A204.1 (cell line): ENCODE measurements around the gene SOX5.
A peak's percentile ranks its signal among the peaks of the same experiment; 100 is the strongest.

Experiments
- FAIRE-seq: peaks from 2 replicates; lab custom pipeline; 2012; peaks lifted over from hg19 to GRCh38; lab: Jason Lieb, UNC

Gene SOX5

GRCh38 chr12:23949348-23950209 lies at the start of gene SOX5:
SOX5 (minus strand) TSS chr12:23949670; CDS start chr12:23949601, 69 bp downstream.
- no peak for FAIRE-seq

- FAIRE-seq: no peak
These were observed 37.6 kb upstream of the SOX5 start for GRCh38 chr12:23987046-23987445.

DNA sequence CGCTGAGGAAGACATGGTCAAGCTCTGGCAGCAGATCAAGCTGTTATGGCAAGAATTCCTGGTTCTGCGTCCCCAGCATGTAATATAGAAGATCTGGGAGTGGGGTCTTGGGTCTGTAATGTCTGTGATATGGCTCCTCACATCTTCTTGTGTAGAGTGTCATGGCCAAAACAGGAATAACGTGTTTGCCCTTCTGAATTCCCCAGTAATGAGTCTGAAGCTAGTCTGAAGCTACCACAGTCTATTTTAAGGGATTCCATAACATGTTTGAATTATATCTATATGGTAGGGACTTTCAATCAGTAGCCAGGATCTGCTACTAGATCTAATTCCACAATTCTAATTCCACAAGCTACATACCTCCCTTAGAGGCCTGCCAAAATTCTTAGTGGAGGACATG lies 31.4 kb upstream of the SOX5 start:
- FAIRE-seq: no peak

DNA sequence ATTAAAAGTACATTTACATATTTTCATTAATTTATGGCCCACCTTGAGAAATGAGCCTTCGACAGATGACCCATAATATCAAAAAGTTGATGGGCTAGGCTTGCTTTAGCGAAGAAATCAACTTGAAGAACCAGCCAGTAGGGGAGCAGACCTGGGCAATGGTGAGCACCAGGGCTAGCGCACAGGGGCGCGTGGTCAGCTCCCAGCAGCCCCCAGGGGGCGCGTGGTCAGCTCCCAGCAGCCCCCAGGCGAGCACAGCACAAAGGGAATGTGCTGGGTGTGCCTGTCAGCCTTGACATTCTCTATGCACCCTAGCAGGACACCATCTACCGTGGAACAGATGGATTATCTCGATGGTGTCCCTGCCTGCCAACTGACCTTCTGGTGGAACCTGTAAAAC lies 15.3 kb upstream of the SOX5 start:
- no peak for FAIRE-seq

GRCh38 chr12:23959826-23960225 lies 10.4 kb upstream of the SOX5 start:
- FAIRE-seq: no peak

- no peak for FAIRE-seq
These were observed 4.9 kb upstream of the SOX5 start for GRCh38 chr12:23954332-23954731.

DNA sequence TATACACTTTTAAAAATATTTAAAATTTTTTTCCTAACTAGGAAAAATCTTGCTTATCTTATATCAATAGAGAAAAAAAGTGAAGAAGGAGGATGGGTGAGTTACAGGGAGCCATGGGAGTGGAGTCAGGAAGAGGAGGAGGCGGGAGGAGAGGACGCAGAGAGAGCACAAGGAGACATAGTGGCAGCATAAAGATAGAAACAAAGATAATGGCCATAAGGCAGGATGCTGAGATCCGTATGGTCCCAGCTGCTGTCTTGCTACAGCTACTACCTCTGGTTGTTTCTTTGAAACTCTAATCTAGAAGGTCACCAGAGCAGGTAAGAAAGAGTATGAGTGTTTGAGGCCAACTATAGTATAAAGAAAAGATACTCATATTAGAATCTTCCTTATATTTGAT lies 2.6 kb upstream of the SOX5 start:
- FAIRE-seq: no peak

GRCh38 chr12:23950775-23951451 lies 1.4 kb upstream of the SOX5 start:
- no peak for FAIRE-seq

DNA sequence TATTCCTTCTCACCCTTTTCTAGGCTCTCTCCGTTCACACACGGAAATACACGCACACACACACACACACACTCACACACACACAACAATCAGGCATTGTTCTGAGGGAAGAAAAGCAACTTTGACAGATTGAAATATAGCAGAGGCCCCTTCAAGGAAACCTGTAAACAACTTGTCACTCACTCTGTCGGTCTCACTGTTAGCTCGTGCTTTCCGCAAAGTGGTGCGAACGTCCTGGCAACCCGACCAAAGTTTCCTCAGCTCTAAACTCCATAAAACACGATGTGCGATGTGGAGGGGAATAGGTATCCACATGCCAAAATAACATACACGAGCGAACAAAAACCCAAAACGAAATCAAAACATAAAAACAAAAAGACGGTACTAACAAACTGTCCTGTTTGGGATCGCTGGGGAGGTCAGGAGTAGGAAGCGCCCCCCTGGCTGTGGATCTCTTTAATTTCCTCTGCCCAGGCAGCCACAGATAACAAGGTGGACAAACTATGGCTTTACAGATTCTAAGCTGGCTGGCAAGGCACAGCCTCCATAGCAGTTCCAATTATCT lies 822 bp upstream of the SOX5 start:
- no peak for FAIRE-seq

- FAIRE-seq: no peak
These were observed 1.2 kb downstream of the SOX5 start for GRCh38 chr12:23948291-23948690.

DNA sequence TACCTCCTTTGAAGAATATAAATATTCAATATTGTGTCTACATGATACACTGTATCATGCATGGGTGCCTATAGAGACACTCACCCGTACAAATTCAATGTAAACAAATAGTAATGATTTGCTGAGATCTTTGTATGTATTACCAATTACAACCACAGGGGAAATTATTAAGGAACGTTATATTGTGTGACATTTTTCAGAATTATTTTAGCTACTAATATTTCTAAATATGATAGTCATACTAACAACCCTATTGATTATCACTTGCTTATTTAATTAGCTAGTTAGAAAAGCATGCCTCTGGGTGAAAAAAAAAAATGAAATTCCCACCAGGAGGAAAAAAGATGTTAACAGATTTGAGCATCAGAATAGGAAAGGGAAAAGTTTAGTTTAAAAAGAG lies 2.1 kb downstream of the SOX5 start:
- FAIRE-seq: peak; percentile 82

GRCh38 chr12:23945249-23945648 lies 4.2 kb downstream of the SOX5 start:
- FAIRE-seq: no peak

DNA sequence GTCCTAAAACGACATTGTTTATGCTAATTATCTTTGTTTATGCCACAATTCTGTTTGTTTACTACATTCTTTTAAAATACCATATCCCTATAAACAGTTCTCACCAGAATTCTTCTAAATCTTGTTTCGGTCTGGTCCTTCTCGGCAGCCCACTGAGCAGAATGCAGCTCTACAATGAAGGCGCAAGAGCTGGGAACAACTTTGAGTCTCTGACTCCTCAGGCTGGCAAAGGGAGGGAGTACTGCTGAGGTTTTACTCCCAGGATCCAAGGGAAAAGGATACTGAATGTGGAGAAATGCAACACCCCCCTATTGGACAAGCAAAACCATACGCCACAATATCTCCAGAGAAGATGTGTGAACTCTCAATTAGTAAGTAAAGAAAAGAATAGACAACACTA lies 5.4 kb downstream of the SOX5 start:
- FAIRE-seq: no peak

DNA sequence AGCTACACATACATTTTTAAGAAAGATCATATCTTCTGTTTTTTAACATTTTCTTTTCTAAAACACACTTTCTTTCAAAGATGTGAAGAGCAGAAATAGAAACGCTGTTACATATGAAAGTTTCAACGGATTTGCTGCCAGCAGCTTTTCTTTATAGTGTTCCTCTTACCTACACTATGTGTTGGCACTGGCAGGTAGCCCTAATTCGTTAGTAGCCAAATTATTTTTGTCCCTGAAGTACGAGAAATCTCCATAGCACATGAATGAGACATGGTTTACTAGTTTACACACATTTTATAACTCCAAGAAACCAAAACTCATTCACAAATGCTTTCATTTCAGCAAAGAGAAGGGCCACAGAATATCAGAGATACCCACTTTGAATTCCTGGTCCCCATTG lies 6.6 kb downstream of the SOX5 start:
- no peak for FAIRE-seq

- no peak for FAIRE-seq
These were observed 7.7 kb downstream of the SOX5 start for GRCh38 chr12:23941780-23942179.

GRCh38 chr12:23938422-23938821 lies 11.0 kb downstream of the SOX5 start:
- FAIRE-seq: no peak

GRCh38 chr12:23931176-23931575 lies 18.3 kb downstream of the SOX5 start:
- no peak for FAIRE-seq

DNA sequence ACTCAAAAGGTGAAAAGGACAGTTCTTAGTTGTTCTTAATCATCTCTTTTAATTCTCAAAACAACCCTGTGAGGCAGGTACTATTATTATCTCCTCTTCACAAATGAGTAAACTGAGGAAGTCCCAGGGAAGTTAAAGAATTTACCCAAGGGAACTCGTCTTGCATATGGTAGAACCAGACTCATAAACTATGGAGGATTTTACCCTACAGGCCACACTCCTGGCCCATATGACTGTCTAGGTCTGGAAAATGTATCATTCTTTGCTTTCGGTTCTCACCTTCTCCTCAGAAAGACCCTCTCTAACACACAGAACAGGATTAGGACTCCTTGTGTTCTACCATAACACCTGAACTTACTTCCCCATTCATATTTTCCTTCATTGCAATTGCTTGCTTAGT lies 18.9 kb downstream of the SOX5 start:
- no peak for FAIRE-seq

DNA sequence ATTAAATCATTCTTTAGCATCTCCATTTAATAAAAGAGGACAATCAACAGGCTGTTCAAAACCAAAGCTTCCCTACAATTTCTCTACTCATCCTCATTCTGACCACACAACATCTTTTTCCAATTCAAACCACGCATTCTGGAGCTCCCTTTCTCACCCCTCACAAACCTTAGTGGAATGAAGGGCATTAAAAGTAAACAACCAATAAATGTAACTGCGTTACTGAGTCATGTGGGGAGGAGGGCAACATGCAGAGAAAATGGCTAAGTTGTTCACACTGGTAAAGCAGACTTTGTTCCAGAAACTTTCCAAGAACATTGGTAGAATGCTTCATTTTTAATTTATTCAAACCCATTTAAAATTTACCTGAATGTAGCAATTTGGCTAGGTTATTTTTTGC lies 19.6 kb downstream of the SOX5 start:
- peak; percentile 70 for FAIRE-seq

DNA sequence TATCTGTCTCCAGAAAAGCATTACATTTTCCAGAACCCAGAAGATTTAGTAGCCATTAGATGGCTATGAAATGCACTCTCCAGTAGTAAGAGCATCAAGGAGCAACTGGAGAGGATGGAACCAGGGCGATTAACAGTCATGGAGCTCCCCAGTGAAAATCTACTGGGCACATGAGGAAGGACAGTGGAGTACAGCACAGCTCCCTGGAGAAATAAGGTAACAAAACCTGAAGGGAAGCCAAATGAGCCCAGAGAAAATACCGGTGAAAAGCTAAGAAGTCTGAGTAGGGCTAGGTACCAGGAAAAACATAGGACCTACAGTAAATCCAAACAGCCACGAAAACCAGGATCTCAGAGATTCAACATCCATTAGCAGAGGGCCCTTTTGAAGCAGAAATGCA lies 21.6 kb downstream of the SOX5 start:
- FAIRE-seq: no peak

GRCh38 chr12:23921099-23921856 lies 28.2 kb downstream of the SOX5 start:
- FAIRE-seq: no peak

GRCh38 chr12:23911574-23911973 lies 37.9 kb downstream of the SOX5 start:
- FAIRE-seq: no peak

- FAIRE-seq: no peak
These were observed 39.9 kb downstream of the SOX5 start for GRCh38 chr12:23909551-23909950.
